Heart right ventricle (tissue), 16 donors: ENCODE data around the gene ANKS1B. TPM values are rescaled to one million over a fixed set of nuclear protein-coding genes. Genes with fewer than 3 reads are reported as not detected.
"Not testable (repeated sequence)": the region's sequence is repeated elsewhere in the genome, so short reads cannot be mapped to it uniquely, and the experiment has no call there.

Experiments
- ATAC-seq, 8 donors: fragments of 200-7000 bp; cut with Tn5 transposase; one replicate each; pipeline ENCODE4 v1.9.1; 2020; ENCODE audit warnings: mild to moderate bottlenecking in 8 of 8, moderate library complexity in 8 of 8, moderate number of reproducible peaks in 1 of 8
- DNase-seq, 2 donors: peaks; one replicate each; pipeline ENCODE4 v3.0.0-alpha.2; 2020
- H3K27ac ChIP-seq, 10 donors: fragments of 200-600 bp; sonication (generic) in 2 of 10; one replicate each; pipeline versions ENCODE4 v1.5.0 to v1.8.0; 2020 to 2022; ENCODE audit warnings: mild to moderate bottlenecking in 3 of 10
- H3K27me3 ChIP-seq, 7 donors: fragments of 200-600 bp; one replicate each; pipeline ENCODE4 v1.8.0; 2021 to 2022; ENCODE audit warnings: mild to moderate bottlenecking in 2 of 7
- H3K36me3 ChIP-seq, 9 donors: fragments of 200-600 bp; sonication (generic) in 1 of 9; one replicate each; pipeline versions ENCODE4 v1.5.0 to v1.8.0; 2020 to 2022; ENCODE audit warnings: mild to moderate bottlenecking in 2 of 9
- H3K4me1 ChIP-seq, 9 donors: fragments of 200-600 bp; sonication (generic) in 1 of 9; one replicate each; pipeline versions ENCODE4 v1.5.0 to v1.8.0; 2020 to 2022; ENCODE audit warnings: mild to moderate bottlenecking in 4 of 9
- H3K4me3 ChIP-seq, 10 donors: fragments of 200-600 bp; sonication (generic) in 2 of 10; one replicate each; pipeline versions ENCODE4 v1.5.0 to v1.8.0; 2020 to 2022; ENCODE audit warnings: mild to moderate bottlenecking in 7 of 10, moderate library complexity in 2 of 10
- H3K9me3 ChIP-seq, 11 donors: fragments of 200-600 bp in 10 of 11; sonication (generic) in 2 of 11; one replicate each; pipeline versions ENCODE4 v1.5.0 to v1.8.0; 2013 to 2022; ENCODE audit warnings: mild to moderate bottlenecking in 2 of 11, control low read depth in 1 of 11, moderate library complexity in 1 of 11
- WGBS, 2 donors: extraction: QIAGEN DNeasy Blood & Tissue Kit; methylation state at CpG; one replicate each; pipeline ENCODE4 v1.1.7; 2013; ENCODE audit warnings: inconsistent platforms in 1 of 2; 5-methylcytosine and 5-hydroxymethylcytosine counted together
- intact Hi-C, 10 donors: fragments of 100-400 bp; cut with DNase I; formaldehyde crosslinking; loops; one replicate each; pipeline versions ENCODE4 v1.11.1 to v1.14.2; 2022
- polyA plus RNA-seq, 2 donors: library from polyadenylated mRNA; stranded (reverse); fragments of 200-250 nt; gene quantifications; one replicate each; pipeline ENCODE4 v1.2.3, GENCODE V29; 2013
- total RNA-seq, 10 donors: library from RNA; stranded (reverse); fragmentation: NEBNext Ultra II Directional in 3 of 10; extraction: Animal tissue kit (Norgen Biotek cat#: 25700) in 3 of 10; gene quantifications; one replicate each; pipeline versions ENCODE4 v1.2.1 to v1.2.4, GENCODE V29; 2021 to 2023
- TF ChIP-seq, protein P1 (sequence below), 9 donors: fragments of 200-600 bp; sonication (generic) in 2 of 9; IDR thresholded peaks; one replicate each; pipeline versions ENCODE4 v1.5.0 to v1.8.0; 2021 to 2022; ENCODE audit warnings: antibody characterized with exemption in 9 of 9, mild to moderate bottlenecking in 5 of 9, moderate library complexity in 1 of 9
- donor health status: Arrhythmogenic right ventricular cardiomyopathy.
- donor health status: ischemic (EF 13 %, LVEDD 7.1; RV severe dilation, severe dysfunction).
- donor health status: healthy with polysubstance abuse.
- donor health status: DM: no; HTN: yes; CAD: no.
- donor health status: DM: no; HTN: no; CAD: no.
- donor health status: ischemic (EF 25% LVEDD 6.9; RV normal size, moderate dysfunction).
- donor health status: ischemic (EF 25% LVEDD 5.7; RV mildly dilated, moderate dysfunction).
- donor health status: healthy.
- donor health status: DM: yes; HTN: yes; CAD: no.
- donor health status: Ischemic cardiomyopathy.
- donor health status: ischemic (EF 35%, LVEDD 5.7; RV mildly dilated, moderate dysfunction).
- donor health status: nonischemic (EF 11% LVEDD 7.7; RV severe dilation, severe dysfunction).
- donor health status: DM: yes; HTN: yes; CAD: no.
- donor health status: PGD.
- donor health status: ischemic (EF 29% LVEDD 5.4; RV normal size, mild dysfunction).
- donor health status: nonischemic (EF 23%, LVEDD 6.1; RV moderate dilation, normal function).

ANKS1B gene
- total and polyA plus RNA-seq, 12 donors: 0.58 to 4.8 (median 1.8) TPM

DNA sequence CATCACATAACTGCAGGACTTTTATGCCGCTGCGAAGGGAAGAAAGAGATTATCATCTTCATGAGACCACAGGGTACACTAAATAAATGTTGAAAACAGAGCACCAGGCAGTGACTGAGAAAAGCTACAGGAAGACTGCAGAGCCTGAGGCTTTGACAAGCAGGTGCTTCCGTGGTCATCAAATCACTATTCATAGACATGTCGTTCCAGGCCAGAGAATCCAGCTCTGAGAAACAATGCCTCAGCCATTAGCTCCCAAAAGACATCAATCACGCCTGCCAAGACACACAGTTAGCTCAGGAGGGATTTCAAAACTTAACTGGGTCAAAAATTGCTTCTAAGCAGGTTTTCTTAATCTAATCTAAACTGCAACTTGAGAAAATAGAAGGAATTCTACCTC lies 384.3 kb downstream of the ANKS1B start:
- Histone ChIP-seq H3K9me3 (peaks cover 0 to 9% (median 0%) of the 10 kb centered on the region in 11 donors), H3K36me3 (no peaks in the 10 kb centered on the region), H3K27me3 (no peaks in the 10 kb centered on the region), H3K27ac (no peak overlapping the region), H3K4me3 (no peak overlapping the region), H3K4me1 (no peaks in the 10 kb centered on the region)
- intact Hi-C loops: loop anchor here in 1 of 10 donors (2.0 kb wide), 1 partner anchor 68 kb away; no protein-coding TSS in a partner anchor
- DNase-seq (no peak), ATAC-seq (no peak)
- 62 to 69% methylated on average over 5 of the region's 5 CpGs for WGBS, 2 donors
- TF ChIP-seq, protein P1, sequence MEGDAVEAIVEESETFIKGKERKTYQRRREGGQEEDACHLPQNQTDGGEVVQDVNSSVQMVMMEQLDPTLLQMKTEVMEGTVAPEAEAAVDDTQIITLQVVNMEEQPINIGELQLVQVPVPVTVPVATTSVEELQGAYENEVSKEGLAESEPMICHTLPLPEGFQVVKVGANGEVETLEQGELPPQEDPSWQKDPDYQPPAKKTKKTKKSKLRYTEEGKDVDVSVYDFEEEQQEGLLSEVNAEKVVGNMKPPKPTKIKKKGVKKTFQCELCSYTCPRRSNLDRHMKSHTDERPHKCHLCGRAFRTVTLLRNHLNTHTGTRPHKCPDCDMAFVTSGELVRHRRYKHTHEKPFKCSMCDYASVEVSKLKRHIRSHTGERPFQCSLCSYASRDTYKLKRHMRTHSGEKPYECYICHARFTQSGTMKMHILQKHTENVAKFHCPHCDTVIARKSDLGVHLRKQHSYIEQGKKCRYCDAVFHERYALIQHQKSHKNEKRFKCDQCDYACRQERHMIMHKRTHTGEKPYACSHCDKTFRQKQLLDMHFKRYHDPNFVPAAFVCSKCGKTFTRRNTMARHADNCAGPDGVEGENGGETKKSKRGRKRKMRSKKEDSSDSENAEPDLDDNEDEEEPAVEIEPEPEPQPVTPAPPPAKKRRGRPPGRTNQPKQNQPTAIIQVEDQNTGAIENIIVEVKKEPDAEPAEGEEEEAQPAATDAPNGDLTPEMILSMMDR (IDR thresholded peaks at IDR 0.05): no peak

DNA sequence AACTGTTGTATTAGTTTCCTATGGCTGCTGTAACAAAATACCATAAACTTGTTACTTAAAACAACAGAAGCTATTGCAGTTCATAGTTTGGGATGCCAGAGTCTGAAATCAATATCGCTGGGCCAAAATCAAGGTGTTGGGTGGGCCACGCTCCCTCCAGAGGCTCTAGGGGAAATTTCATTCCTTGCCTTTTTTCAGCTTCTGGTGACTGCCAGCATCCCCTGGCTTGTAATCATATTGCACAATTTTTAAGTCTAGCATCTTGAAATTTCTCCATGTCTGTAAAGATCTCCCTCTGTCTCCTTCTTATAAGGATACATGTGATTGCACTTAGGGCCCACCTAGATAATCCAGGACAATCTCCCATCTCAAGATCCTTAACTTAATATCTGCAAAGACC lies 386.0 kb downstream of the ANKS1B start:
- no peaks in the 10 kb centered on the region for H3K27me3 ChIP-seq
- no peak overlapping the region for H3K4me3 ChIP-seq
- TF ChIP-seq, protein P1 (IDR thresholded peaks at IDR 0.05): no peak
- intact Hi-C loops: no loop called here
- no peaks in the 10 kb centered on the region for H3K4me1 ChIP-seq
- no peak overlapping the region for H3K27ac ChIP-seq
- WGBS, 2 donors: 86 to 93% methylated on average over 2 of the region's 2 CpGs
- H3K9me3 ChIP-seq: peaks cover 0 to 9% (median 0%) of the 10 kb centered on the region in 11 donors
- H3K36me3 ChIP-seq: no peaks in the 10 kb centered on the region
- ATAC-seq: no peak
- DNase-seq: no peak

DNA sequence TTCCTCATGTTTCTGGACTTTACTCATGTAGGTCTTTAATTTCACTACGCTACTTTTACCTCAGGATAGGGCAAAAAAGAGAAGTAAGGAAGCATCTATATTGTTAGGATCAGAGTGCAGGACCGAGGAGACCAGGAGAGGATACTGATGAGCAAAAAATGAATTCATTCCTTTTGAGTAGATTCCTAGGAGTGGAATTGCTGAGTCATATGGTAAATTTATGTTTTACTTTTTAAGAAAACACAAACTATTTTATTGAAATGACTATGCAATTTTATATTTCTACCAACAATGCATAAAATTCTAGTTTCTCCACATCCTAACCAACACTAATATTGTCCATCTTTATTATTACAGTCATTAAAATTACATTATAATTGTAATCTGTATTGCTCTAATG lies 388.0 kb downstream of the ANKS1B start:
- H3K36me3 ChIP-seq: no peaks in the 10 kb centered on the region
- H3K27me3 ChIP-seq: no peaks in the 10 kb centered on the region
- H3K4me1 ChIP-seq: no peaks in the 10 kb centered on the region
- H3K27ac ChIP-seq: no peak overlapping the region
- ATAC-seq: no peak
- DNase-seq: no peak
- H3K9me3 ChIP-seq: peaks cover 0 to 5% (median 0%) of the 10 kb centered on the region in 11 donors
- intact Hi-C loops: no loop called here
- H3K4me3 ChIP-seq: no peak overlapping the region
- TF ChIP-seq, protein P1 (IDR thresholded peaks at IDR 0.05): no peak
- WGBS, 2 donors: 76 to 79% methylated on average over 2 of the region's 2 CpGs

DNA sequence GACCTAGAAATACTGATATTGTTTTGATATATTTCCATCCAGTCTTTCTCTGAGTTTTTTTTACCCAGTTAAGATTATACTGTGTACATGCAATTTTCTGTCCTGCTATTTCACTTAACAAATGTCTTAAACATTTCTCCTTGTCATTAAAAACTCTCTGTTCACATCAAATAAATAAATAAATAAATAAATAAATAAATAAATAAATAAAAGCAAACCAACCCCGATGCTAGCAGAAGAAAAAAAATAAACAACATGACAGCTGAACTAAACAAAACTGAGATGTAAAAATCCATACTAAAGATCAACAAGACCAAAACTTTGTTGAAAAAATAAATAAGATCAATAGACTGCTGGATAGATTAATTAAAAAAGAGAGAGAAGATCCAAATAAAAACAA lies 407.6 kb downstream of the ANKS1B start:
- 77 to 90% methylated on average over 1 of the region's 1 CpG for WGBS, 2 donors
- intact Hi-C loops, DNase-seq, ATAC-seq, H3K27me3 ChIP-seq, H3K27ac ChIP-seq, H3K36me3 ChIP-seq, H3K4me1 ChIP-seq, H3K4me3 ChIP-seq: not testable (repeated sequence)
- H3K9me3 ChIP-seq: peaks cover 0 to 13% (median 0%) of the 10 kb centered on the region in 11 donors

DNA sequence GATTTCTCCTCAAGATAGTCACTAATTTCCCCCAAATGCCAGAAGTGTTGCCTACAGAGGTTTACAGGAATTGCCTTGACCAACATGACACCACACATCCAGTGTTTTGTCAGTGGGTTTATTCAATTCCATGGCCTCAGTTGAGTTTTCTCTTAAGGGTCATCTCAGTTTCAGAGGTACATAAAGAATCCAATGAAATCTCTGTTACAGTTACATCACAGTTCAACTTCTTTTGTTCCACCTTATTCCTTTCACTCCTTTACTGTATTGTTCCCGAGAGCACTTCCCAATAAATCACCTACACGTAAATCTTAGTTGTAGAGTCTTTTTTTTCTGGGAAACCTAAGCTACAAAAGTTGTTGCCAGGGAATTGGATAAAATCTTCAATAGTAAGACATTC lies 410.8 kb downstream of the ANKS1B start:
- H3K36me3 ChIP-seq: no peaks in the 10 kb centered on the region
- H3K4me1 ChIP-seq: no peaks in the 10 kb centered on the region
- intact Hi-C loops: no loop called here
- no peak for DNase-seq
- TF ChIP-seq, protein P1 (IDR thresholded peaks at IDR 0.05): no peak
- ATAC-seq: no peak
- H3K27me3 ChIP-seq: no peaks in the 10 kb centered on the region
- H3K9me3 ChIP-seq: peaks cover 0 to 13% (median 0%) of the 10 kb centered on the region in 11 donors
- H3K4me3 ChIP-seq: no peak overlapping the region
- 76 to 93% methylated on average over 2 of the region's 2 CpGs for WGBS, 2 donors
- H3K27ac ChIP-seq: no peak overlapping the region
